Left lung (tissue), 10 donors: ENCODE data around the gene SPATA13. TPM values are rescaled to one million over a fixed set of nuclear protein-coding genes. Genes with fewer than 3 reads are reported as not detected.

Experiments used
- ATAC-seq: fragments of 200-7000 bp; cut with Tn5 transposase; one replicate; pipeline ENCODE4 v1.9.1; 2020; ENCODE audit warnings: moderate library complexity
- DNase-seq, 4 donors: peaks; one replicate each; pipeline ENCODE4 v3.0.0-alpha.2; 2013 to 2020
- H3K27ac ChIP-seq, 2 donors: fragments of 200-600 bp; sonication (generic) in 1 of 2; one replicate each; pipeline versions ENCODE4 v1.5.0 to v1.8.0; 2020 to 2021
- H3K27me3 ChIP-seq, 2 donors: fragments of 200-600 bp; sonication (generic) in 1 of 2; one replicate each; pipeline versions ENCODE4 v1.5.0 to v1.8.0; 2020 to 2021
- H3K36me3 ChIP-seq, 2 donors: fragments of 200-600 bp; sonication (generic) in 1 of 2; one replicate each; pipeline versions ENCODE4 v1.5.0 to v1.8.0; 2020 to 2021
- H3K4me1 ChIP-seq, 2 donors: fragments of 200-600 bp; one replicate each; pipeline ENCODE4 v1.8.0; 2021
- H3K4me3 ChIP-seq, 2 donors: fragments of 200-600 bp; sonication (generic) in 1 of 2; one replicate each; pipeline versions ENCODE4 v1.5.0 to v1.8.0; 2020 to 2021; ENCODE audit warnings: mild to moderate bottlenecking in 1 of 2
- H3K9me3 ChIP-seq, 2 donors: fragments of 200-600 bp; sonication (generic) in 1 of 2; one replicate each; pipeline versions ENCODE4 v1.5.0 to v1.8.0; 2020 to 2021
- intact Hi-C, 2 donors: fragments of 100-400 bp; cut with DNase I; formaldehyde crosslinking; loops; one replicate each; pipeline versions ENCODE4 v1.11.2 to v1.14.2; 2022
- polyA plus RNA-seq, 6 donors: library from polyadenylated mRNA; unstranded; fragments of 120-200 nt; gene quantifications; one replicate each; pipeline ENCODE4 v1.2.1, GENCODE V29; 2013; ENCODE audit not compliant: insufficient read length in 6 of 6
- total RNA-seq, 2 donors: library from RNA; stranded (reverse); fragmentation: NEBNext Ultra II Directional; extraction: Animal tissue kit (Norgen Biotek cat#: 25700); gene quantifications; one replicate each; pipeline ENCODE4 v1.2.1, GENCODE V29; 2021
- TF ChIP-seq, protein P1 (sequence below), 2 donors: fragments of 200-600 bp; sonication (generic) in 1 of 2; IDR thresholded peaks; one replicate each; pipeline versions ENCODE4 v1.5.0 to v1.8.0; 2021; ENCODE audit warnings: antibody characterized with exemption in 2 of 2
- donor health status: DM: no; HTN: yes; CAD: no.
- donor health status: DM: no; HTN: no; CAD: no.

SPATA13 gene
- total and polyA plus RNA-seq, 8 donors, result 11.4 to 31.4 (median 14.7) TPM

DNA sequence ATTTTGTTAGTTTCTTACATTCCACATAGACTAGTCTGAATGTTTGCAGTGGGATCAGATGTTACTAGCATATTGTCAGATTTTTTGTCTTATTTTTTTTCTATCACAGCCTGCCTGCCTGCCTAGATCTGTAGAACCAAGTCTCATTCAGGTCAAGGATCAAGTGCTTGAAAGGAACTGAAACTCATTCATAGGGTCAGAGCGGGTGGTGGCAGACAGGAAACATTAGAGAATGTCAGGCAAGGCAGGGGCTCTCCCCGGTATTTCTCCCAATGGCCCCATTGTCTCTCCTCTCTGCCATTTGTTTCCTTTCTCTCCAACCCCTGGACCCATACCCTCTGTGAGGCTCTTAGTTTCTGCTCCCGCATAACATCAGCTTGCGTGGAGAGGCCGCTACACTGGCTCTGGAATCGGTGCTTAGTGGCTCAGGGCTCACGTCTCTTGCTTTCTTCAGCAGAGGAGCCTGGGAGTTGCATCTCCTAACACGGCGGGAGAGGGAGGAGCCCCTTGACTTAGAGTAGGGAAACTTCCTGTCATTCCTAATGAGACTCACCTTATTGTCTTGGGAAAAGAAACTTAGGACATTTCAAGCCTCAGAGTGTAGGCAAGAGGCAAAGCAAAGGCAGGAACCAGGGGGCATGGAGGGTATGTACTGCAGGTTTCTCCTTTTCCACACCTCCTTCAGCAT, 35.6 kb upstream of the SPATA13 start:
- Histone ChIP-seq H3K27ac (no peak overlapping the region), H3K9me3 (no peaks in the 10 kb centered on the region), H3K27me3 (no peaks in the 10 kb centered on the region), H3K36me3 (no peaks in the 10 kb centered on the region), H3K4me1 (no peaks in the 10 kb centered on the region), H3K4me3 (no peak overlapping the region)
- TF ChIP-seq, protein P1, sequence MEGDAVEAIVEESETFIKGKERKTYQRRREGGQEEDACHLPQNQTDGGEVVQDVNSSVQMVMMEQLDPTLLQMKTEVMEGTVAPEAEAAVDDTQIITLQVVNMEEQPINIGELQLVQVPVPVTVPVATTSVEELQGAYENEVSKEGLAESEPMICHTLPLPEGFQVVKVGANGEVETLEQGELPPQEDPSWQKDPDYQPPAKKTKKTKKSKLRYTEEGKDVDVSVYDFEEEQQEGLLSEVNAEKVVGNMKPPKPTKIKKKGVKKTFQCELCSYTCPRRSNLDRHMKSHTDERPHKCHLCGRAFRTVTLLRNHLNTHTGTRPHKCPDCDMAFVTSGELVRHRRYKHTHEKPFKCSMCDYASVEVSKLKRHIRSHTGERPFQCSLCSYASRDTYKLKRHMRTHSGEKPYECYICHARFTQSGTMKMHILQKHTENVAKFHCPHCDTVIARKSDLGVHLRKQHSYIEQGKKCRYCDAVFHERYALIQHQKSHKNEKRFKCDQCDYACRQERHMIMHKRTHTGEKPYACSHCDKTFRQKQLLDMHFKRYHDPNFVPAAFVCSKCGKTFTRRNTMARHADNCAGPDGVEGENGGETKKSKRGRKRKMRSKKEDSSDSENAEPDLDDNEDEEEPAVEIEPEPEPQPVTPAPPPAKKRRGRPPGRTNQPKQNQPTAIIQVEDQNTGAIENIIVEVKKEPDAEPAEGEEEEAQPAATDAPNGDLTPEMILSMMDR (IDR thresholded peaks at IDR 0.05), result no peak
- intact Hi-C loops, result no loop called here
- ATAC-seq, result no peak
- DNase-seq, result no peak

DNA sequence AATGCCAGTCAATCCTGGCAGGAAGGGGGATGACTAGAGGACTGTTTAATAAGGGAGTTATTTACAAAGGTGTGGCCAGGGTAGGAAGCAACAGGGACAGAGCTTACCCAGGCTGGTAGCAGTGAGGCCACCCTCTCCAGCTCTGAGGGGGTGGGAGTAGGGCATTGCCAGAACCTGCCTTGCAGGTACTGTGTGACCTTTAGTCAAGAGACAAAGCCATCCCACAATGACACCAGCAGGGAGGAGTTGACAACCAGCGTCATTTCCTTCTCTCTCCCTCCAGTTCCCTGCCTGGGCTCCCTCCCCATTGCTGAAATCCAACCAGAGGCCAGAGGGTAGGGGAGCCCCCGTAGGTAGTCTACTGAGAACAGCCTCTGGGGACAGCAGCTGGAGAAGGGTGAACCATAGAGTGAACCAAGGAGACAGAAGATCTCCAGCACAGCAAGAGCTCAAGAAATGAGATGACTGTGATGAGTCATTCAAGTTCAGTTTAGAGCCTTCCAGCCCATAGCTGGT, 33.3 kb upstream of the SPATA13 start:
- peaks cover 0 to 6% of the 10 kb centered on the region in 2 donors for H3K9me3 ChIP-seq
- H3K4me3 ChIP-seq, result no peak overlapping the region
- ATAC-seq (peak; percentile 83), DNase-seq (peak in 1 of 4 donors; percentile 38)
- no peaks in the 10 kb centered on the region for H3K27me3 ChIP-seq
- no peaks in the 10 kb centered on the region for H3K4me1 ChIP-seq
- TF ChIP-seq, protein P1 (IDR thresholded peaks at IDR 0.05), result no peak
- H3K36me3 ChIP-seq, result no peaks in the 10 kb centered on the region
- intact Hi-C loops, result no loop called here
- H3K27ac ChIP-seq, result no peak overlapping the region

DNA sequence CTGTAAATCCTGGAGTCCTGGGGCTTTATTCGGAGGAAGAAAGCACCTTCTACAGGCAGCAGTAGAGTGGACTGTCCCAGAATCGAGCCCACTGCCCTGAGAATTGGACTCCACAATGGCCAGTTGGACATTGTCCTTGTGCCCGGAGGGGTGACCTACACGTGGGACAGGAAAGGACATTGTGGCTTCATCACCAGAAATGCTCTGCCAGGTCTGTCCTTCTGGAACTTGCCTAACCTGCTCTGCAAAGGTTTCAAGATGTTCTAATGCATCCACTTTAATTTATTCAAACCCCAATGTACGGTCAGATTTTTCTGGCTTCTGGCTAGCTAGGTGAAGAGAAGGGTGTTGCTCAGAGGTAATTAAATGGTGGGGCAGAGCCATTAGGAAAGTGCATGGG, 32.4 kb upstream of the SPATA13 start:
- no peak for DNase-seq
- ATAC-seq, result no peak
- Histone ChIP-seq H3K27ac (no peak overlapping the region), H3K27me3 (no peaks in the 10 kb centered on the region), H3K4me3 (no peak overlapping the region), H3K9me3 (peaks cover 0 to 6% of the 10 kb centered on the region in 2 donors), H3K36me3 (no peaks in the 10 kb centered on the region), H3K4me1 (no peaks in the 10 kb centered on the region)
- TF ChIP-seq, protein P1 (IDR thresholded peaks at IDR 0.05), result no peak
- intact Hi-C loops, result no loop called here

DNA sequence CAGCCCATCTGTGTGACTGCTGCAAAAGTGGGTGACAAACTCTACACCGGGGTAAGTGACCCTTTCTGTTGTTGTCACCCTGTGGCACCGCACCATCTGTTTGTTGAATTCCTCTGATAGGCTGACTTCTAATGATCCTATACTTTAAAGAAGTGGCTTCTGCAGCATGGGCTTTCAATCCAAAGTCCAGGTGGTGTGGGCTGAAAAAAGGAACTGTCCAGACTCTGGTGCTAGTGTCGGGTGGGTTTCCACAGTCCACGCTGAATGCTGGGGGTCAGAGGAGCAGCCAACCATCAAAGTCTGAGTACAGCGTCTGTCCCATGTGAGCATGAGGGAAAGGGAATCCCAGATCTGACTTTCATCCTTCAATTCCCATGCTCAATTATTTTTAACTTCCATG, 31.6 kb upstream of the SPATA13 start:
- H3K27me3 ChIP-seq, result no peaks in the 10 kb centered on the region
- intact Hi-C loops, result no loop called here
- H3K9me3 ChIP-seq, result peaks cover 0 to 6% of the 10 kb centered on the region in 2 donors
- H3K27ac ChIP-seq, result no peak overlapping the region
- ATAC-seq (no peak), DNase-seq (no peak)
- H3K36me3 ChIP-seq, result no peaks in the 10 kb centered on the region
- H3K4me1 ChIP-seq, result no peaks in the 10 kb centered on the region
- H3K4me3 ChIP-seq, result no peak overlapping the region
- TF ChIP-seq, protein P1 (IDR thresholded peaks at IDR 0.05), result no peak

DNA sequence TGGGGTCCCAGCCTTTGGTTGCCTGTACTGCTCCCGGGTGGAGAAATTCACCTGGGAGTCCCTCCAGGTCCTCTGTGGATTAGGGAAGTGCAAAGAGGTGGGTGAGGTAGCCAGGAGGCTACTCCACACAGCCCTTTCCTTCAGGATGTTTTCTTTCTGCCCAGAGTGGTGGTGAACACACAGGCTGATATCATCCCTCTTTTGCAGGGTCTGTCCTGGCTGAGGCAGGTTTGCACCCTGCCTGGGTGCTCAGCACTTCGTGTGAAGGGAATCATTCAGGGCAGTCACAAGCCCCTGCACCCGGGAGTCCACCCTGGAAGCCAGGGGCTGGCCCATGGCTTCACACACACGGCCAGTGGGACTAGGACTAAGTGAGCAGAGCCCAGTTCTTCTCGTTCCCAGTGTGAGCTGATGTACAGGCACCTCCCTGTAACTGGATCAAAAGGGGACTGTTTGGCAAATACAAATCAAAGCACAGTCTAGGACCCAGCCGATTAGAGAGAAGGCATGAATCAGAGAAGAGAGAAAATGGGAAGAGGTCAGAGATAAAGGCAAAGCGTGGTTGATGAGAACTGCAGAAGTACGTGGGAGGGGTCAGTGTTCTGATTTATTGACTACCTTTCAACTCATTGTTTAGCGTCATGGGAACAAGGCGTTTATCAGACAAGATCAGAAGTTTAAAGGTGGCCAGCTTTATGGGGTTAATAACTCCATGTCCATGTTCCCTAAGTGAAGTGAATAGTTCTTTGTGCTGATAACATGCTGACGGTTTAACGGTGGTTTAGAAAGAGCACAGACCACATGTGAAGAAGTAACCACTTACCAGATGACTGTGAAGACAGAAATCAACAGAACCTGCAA, 30.4 kb upstream of the SPATA13 start:
- Histone ChIP-seq H3K4me3 (no peak overlapping the region), H3K36me3 (no peaks in the 10 kb centered on the region), H3K9me3 (peaks cover 0 to 6% of the 10 kb centered on the region in 2 donors), H3K27me3 (no peaks in the 10 kb centered on the region), H3K27ac (no peak overlapping the region), H3K4me1 (no peaks in the 10 kb centered on the region)
- intact Hi-C loops, result no loop called here
- ATAC-seq, result no peak
- no peak for DNase-seq
- TF ChIP-seq, protein P1 (IDR thresholded peaks at IDR 0.05), result no peak
